ENCODE data around the gene C6orf52. TPM values are rescaled to one million over a fixed set of nuclear protein-coding genes. Genes with fewer than 3 reads are reported as not detected.

The C6orf52 gene
- total and polyA plus RNA-seq, 2 of the 13 experiments (the other 11 are each of a cell fraction or from before 2014, with no cell fraction given) = 0.50 to 0.53 TPM

DNA sequence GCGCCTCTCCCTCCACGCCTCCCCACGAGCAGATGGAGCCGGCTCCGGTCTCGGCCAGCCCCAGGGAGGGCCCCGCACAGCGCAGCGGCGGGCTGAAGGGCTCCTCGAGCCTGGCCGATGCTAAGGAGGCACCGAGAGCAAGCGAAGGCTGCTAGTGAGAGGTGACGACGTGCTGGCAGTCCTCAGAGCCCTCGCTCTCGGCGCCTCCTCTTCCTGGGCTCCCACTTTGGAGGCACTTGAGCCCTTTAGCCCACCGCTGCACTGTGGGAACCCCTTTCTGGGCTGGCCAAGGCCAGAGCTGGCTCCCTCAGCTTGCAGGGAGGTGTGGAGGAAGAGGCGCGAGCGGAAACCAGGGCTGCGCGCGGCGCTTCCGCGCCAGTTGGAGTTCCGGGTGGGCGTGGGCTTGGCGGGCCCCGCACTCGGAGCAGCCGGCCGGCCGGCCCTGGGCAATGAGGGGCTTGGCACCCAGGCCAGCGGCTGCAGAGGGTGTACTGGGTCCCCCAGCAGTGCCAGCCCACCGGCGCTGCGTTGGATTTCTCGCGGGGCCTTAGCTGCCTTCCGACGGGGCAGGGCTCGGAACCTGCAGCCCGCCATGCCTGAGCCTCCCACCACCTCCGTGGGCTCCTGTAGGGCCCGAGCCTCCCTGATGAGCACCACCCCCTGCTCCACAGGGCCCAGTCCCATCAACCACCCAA lies 26.0 kb upstream of the C6orf52 start (continued):
- TF ChIP-seq ZFP90 (CRISPR knock-in tag; IDR thresholded peaks at IDR 0.05; ENCODE audit: borderline replicate concordance) = peak; percentile 69; the same call in 1 of the 2 replicates

DNA sequence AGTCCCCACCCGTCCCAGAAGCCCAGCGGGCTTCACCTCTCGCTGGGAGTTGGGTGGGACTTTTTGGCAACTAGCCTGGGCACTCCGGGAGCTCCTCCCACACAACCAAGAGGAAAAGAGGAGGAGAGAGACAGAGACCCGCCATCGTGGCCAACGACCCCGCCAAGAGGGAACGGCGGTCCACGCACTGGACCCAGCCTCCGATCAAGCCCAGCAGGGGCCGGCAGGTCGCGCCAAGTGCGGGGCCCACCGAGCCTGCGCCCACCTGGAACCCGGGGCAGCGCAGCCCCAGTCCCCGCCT lies 25.5 kb upstream of the C6orf52 start:
- Histone ChIP-seq H3K27ac (ENCODE audit: extremely low read length, insufficient read depth, low read length) (peak overlapping the region; percentile 95), H3K4me1 (ENCODE audit: insufficient read depth, low read length) (peaks cover 27% of the 10 kb centered on the region), H3K27me3 (ENCODE audit: control insufficient read depth in 1 of 2, insufficient read depth in 2 of 2, low read length in 2 of 2) (no peaks in the 10 kb centered on the region), H3K79me2 (ENCODE audit: insufficient read depth, low read length) (peaks cover 18% of the 10 kb centered on the region), H3K9ac (ENCODE audit: insufficient read depth, low read depth, low read length) (peak overlapping the region; percentile 83), H3K4me3 (replicated peaks in 1 of 3; ENCODE audit: insufficient read depth in 1 of 3, low read depth in 2 of 3, low read length in 3 of 3) (peak overlapping the region; percentile 56 to 76 (median 70)), H2AFZ (ENCODE audit: low read length) (no peak overlapping the region), H3K36me3 (replicated peaks in 1 of 2; ENCODE audit: control insufficient read depth in 1 of 2, insufficient read depth in 2 of 2, low read length in 2 of 2) (peaks cover 3% of the 10 kb centered on the region in 2 experiments; a peak in 4 of 5 replicates), H3K4me2 (ENCODE audit: low read depth, low read length) (peak overlapping the region; percentile 75), H4K20me1 (ENCODE audit: insufficient read depth, low read length) (no peaks in the 10 kb centered on the region), H3K9me3 (ENCODE audit: low read length) (peaks cover 15% of the 10 kb centered on the region)
- DNase-seq (ENCODE audit: low spot score) = no peak
- no peak for ATAC-seq
- FAIRE-seq = no peak
- in situ Hi-C loops (cut with HindIII; ENCODE audit: extremely low pct_ligation_motif_present, low pct_unique_long_range_greater_than_20kb) = no loop called here
- no TSS peak for BruUV-seq (replicated peaks)
- WGBS (ENCODE audit: low lambda C conversion rate) = 34% methylated on average over 17 of the region's 21 CpGs
- CTCF ChIA-PET (ENCODE audit: low intra/inter-chr PET ratio, low total read pairs) = no interaction called here
- intact Hi-C loops (cut with micrococcal nuclease; ENCODE audit: unreplicated experiment) = no loop called here
- POLR2A ChIA-PET = interaction anchor here (0.7 to 6.6 kb wide), 10 partner anchors 9 to 242 kb away, joined by 3 to 332 read pairs (median 23); partner anchors contain the start of genes C6orf52, PAK1IP1 and TMEM14B
- TF ChIP-seq PAX8 (CRISPR knock-in tag; IDR thresholded peaks at IDR 0.05; ENCODE audit: borderline replicate concordance) (0 out of 2 replicates have a peak, but pooled peaks have one; percentile 13), FOXC1 (CRISPR knock-in tag; IDR thresholded peaks at IDR 0.05; ENCODE audit: borderline replicate concordance) (0 out of 2 replicates have a peak, but pooled peaks have one; percentile 42), ZMYM4 (CRISPR knock-in tag; IDR thresholded peaks at IDR 0.05) (peak; percentile 8; the same call in 1 of the 2 replicates), ZNF547 (CRISPR knock-in tag; IDR thresholded peaks at IDR 0.05) (peak; percentile 81; the same call in 1 of the 2 replicates), ZNF251 (CRISPR knock-in tag; IDR thresholded peaks at IDR 0.05) (no peak), NFIB (CRISPR knock-in tag; IDR thresholded peaks at IDR 0.05; ENCODE audit: borderline replicate concordance) (no peak), ZNF577 (CRISPR knock-in tag; IDR thresholded peaks at IDR 0.05; ENCODE audit: borderline replicate concordance, low read depth) (no peak)
- TF ChIP-seq, protein P1, sequence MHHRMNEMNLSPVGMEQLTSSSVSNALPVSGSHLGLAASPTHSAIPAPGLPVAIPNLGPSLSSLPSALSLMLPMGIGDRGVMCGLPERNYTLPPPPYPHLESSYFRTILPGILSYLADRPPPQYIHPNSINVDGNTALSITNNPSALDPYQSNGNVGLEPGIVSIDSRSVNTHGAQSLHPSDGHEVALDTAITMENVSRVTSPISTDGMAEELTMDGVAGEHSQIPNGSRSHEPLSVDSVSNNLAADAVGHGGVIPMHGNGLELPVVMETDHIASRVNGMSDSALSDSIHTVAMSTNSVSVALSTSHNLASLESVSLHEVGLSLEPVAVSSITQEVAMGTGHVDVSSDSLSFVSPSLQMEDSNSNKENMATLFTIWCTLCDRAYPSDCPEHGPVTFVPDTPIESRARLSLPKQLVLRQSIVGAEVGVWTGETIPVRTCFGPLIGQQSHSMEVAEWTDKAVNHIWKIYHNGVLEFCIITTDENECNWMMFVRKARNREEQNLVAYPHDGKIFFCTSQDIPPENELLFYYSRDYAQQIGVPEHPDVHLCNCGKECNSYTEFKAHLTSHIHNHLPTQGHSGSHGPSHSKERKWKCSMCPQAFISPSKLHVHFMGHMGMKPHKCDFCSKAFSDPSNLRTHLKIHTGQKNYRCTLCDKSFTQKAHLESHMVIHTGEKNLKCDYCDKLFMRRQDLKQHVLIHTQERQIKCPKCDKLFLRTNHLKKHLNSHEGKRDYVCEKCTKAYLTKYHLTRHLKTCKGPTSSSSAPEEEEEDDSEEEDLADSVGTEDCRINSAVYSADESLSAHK (CRISPR knock-in tag; IDR thresholded peaks at IDR 0.05; ENCODE audit: borderline replicate concordance) = no peak
- TF ChIP-seq, protein P2, sequence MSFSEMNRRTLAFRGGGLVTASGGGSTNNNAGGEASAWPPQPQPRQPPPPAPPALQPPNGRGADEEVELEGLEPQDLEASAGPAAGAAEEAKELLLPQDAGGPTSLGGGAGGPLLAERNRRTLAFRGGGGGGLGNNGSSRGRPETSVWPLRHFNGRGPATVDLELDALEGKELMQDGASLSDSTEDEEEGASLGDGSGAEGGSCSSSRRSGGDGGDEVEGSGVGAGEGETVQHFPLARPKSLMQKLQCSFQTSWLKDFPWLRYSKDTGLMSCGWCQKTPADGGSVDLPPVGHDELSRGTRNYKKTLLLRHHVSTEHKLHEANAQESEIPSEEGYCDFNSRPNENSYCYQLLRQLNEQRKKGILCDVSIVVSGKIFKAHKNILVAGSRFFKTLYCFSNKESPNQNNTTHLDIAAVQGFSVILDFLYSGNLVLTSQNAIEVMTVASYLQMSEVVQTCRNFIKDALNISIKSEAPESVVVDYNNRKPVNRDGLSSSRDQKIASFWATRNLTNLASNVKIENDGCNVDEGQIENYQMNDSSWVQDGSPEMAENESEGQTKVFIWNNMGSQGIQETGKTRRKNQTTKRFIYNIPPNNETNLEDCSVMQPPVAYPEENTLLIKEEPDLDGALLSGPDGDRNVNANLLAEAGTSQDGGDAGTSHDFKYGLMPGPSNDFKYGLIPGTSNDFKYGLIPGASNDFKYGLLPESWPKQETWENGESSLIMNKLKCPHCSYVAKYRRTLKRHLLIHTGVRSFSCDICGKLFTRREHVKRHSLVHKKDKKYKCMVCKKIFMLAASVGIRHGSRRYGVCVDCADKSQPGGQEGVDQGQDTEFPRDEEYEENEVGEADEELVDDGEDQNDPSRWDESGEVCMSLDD (CRISPR knock-in tag; IDR thresholded peaks at IDR 0.05; ENCODE audit: borderline replicate concordance) = no peak
- TF ChIP-seq, protein P3, sequence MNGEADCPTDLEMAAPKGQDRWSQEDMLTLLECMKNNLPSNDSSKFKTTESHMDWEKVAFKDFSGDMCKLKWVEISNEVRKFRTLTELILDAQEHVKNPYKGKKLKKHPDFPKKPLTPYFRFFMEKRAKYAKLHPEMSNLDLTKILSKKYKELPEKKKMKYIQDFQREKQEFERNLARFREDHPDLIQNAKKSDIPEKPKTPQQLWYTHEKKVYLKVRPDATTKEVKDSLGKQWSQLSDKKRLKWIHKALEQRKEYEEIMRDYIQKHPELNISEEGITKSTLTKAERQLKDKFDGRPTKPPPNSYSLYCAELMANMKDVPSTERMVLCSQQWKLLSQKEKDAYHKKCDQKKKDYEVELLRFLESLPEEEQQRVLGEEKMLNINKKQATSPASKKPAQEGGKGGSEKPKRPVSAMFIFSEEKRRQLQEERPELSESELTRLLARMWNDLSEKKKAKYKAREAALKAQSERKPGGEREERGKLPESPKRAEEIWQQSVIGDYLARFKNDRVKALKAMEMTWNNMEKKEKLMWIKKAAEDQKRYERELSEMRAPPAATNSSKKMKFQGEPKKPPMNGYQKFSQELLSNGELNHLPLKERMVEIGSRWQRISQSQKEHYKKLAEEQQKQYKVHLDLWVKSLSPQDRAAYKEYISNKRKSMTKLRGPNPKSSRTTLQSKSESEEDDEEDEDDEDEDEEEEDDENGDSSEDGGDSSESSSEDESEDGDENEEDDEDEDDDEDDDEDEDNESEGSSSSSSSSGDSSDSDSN (CRISPR knock-in tag; IDR thresholded peaks at IDR 0.05) = no peak
- TF ChIP-seq, protein P4, sequence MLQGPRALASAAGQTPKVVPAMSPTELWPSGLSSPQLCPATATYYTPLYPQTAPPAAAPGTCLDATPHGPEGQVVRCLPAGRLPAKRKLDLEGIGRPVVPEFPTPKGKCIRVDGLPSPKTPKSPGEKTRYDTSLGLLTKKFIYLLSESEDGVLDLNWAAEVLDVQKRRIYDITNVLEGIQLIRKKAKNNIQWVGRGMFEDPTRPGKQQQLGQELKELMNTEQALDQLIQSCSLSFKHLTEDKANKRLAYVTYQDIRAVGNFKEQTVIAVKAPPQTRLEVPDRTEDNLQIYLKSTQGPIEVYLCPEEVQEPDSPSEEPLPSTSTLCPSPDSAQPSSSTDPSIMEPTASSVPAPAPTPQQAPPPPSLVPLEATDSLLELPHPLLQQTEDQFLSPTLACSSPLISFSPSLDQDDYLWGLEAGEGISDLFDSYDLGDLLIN (CRISPR knock-in tag; IDR thresholded peaks at IDR 0.05; ENCODE audit: borderline replicate concordance) = no peak
